Fibroblast of upper back skin (primary cell): ENCODE results near the gene PRTN3.

Source experiments
- DNase-seq: peaks from one replicate; pipeline ENCODE4 v3.0.0-alpha.2; 2013

The PRTN3 gene

DNA sequence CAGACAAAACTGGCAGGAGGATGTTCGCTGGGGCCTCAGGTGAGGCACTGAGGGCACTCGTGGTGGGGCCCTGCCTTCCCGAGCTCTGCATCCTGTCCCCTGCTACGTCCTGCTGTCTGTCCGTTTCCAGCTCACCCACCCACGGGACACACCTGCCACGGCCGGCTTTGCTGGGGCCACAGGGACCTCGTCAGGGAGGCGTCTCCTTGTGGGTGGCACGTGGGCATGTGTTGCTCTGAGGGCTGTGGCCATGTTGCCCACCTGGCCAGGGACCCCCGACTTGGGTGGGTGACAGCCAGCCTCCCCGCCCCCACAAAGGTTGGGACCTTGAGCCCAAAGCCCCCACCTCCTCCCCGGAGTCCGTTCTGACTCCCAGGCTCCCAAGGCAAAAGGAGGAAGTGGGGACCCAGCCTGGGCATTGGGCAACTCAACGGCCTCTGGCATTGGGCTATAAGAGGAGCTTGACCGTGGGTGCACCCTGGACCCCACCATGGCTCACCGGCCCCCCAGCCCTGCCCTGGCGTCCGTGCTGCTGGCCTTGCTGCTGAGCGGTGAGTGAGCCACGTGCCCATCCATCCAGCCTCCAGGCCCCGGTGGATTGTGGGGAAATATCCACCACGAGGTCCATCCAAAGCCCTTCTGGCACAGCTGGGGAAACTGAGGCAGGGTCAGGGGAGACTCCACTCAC is at the start of gene PRTN3:
Gene PRTN3 (plus strand): TSS at position 481 of the 688 bp plus-strand sequence. CDS start 10 bp downstream, at position 491.
- no peak for DNase-seq

DNA sequence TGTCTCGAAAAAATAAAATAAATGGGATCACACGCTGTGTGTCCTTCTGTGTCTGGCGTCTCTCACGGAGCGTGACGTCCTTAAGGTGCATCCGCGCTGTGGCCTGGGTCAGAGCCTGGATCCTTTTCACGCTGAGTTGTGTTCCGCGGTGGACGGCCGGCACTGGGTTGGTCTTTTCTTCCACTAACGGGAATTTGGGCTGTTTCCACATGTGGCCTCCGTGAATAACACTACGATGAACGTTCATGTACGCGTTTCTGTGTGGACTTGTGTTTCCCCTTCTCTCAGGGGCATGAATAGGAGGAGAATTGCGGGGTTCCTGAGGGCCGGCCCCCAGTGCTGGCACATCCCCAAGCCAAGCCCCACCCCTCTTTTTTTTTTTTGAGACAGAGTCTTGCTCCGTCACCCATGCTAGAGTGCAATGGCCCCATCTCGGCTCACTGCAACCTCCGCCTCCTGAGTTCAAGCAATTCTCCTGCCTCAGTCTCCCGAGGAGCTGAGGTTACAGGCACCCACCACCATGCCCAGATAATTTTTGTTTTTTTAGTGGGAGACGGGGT is 49.7 kb upstream of the PRTN3 start:
- DNase-seq = no peak

DNA sequence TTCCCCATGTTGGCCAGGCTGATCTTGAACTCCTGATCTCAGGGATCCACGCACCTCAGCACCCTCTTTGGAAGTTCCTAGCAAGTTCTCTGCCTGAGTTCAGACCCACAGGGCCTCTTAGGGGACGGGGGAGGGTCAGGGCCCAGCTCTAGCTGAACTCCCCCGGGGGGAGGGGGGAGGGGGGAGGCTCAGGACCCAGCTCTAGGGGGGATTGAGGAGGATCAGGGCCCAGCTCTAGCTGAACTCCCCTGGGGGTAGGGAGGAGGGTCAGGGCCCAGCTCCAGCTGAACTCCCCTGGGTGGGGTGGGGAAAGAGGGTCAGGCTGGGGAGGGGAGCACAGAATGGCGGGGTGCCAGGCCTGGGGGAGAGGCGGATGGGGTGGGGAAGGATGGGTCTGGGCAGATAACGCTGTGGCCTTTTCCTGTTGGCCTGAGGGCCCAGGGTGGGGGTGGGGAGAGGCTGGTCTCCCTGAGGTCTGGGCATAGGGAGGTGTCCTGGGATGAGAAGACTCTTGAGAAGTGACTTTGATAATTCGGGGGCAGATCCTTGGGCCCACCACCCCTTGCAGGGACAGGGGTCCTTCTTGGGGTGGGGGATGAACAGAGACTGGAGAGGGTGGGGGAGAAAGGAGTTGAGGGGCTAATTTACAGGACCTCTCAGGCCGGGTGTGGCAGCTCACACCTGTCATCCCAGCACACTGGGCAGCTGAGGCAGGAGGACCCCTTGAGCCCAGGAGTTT is 49.1 kb upstream of the PRTN3 start:
- no peak for DNase-seq

DNA sequence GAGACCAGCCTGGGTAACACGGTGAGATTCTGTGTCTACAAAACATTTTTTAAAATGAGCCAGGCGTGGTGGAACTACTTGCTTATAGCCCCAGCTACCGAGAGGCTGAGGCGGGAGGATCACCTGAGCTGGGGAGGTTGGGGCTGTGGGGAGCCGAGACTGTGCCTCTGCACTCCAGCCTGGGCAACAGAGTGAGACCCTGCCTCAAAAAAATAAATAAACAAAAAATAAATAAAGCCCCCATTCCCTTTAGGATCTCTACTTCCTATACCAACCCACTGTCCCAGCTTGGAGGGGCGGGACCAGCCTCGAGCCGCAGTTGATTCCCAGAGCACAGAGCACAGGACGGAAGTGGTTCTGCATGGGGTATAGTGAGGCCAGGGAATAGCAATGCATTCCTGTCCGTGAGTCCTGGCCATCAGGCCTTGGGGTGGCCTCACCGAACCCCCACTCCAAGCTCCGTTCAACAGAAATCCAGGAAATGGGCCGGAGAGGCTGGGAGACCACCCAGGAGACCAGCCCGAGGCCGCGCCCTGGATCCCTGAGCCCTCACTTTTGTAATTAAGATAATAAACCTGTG is 48.4 kb upstream of the PRTN3 start:
- no peak for DNase-seq

DNA sequence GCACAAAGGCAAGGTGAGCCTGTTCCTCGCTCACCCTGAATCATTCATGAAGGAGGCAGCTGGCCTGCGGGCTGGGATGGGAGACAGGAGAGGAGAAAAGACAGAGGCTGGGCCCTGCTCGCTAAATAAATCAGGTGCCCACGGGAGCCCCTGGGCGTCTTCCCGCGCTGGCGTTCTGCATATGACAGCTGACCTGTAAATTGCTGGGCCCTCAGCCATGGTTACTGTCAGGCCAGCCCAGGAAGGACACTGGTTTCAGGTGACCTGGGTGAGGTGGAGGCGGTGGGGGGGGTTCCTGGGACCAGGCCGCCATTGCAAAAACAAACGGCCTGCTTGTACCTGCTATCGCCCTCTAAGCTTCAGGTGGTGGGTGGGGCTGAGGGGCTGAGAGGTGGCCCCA is 47.0 kb upstream of the PRTN3 start:
- no peak for DNase-seq

DNA sequence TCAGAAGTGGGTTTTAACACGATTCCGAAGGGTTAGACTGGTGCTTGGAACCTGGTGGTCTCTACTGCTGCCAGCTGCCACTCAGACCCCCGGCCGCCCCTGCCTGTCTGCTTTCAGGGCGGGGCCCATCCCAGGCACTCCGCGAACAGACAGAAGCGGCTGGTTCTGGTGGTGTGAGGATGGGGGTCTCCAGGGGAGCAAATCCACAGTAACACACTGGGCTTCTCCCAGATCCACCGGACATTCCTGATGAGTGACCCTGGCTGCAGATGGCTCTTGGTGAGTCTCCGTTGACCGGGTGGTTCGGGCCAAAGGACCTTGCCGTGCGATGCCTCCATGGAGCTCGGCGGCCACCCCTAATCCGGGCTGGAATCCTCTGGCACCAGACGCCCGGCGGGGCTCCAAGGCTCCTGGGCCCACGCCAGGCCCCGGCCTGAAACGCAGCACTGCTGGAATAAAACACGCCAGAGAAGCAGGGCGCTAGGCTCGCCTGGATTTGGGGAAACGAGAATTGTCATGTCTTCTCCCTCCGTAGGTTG is 45.7 kb upstream of the PRTN3 start:
- no peak for DNase-seq

DNA sequence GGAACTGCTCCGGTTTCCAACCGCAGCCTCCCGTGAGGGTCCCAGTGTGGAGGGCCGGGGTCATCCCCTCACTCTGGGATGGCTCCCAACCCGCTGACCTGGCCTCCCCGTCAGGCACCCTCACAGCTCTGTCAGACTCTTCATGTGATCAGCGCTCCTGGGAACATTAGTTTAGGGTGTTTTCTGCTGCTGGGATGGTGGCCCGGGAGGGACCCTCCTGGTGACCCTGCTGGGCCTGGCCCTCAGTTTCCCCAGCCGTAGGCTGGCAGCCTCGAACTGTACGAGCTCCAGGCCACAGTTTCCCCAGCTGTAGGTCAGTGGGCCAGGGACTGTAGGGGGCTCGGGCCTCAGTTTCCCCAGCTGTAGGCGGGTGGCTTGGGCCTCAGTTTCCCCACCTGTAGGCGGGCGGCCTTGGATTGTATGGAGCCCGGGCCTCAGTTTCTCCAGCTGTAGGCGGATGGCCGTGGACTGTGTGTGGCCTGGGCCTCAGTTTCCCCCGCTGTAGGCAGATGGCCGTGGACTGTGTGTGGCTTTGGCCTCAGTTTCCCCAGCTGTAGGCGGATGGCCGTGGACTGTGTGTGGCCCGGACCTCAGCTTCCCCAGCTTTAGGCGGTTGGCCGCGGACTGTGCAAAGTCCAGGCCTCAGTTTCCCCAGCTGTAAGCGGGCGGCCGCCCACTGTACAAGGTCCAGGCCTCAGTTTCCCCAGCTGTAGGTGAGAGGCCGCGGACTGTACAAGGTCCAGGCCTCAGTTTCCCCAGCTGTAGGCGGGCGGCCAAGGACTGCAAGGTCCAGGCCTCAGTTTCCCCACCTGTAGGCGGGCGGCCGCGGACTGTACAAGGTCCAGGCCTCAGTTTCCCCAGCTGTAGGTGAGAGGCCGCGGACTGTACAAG is 44.9 kb upstream of the PRTN3 start:
- DNase-seq = no peak

GRCh38 chr19:796692-797527 is 43.9 kb upstream of the PRTN3 start, which contains the start of gene PTBP1:
Gene PTBP1, plus strand, starts transcription at chr19:797452. Its CDS starts 46 bp downstream, at chr19:797498.
- peak; percentile 100 for DNase-seq

DNA sequence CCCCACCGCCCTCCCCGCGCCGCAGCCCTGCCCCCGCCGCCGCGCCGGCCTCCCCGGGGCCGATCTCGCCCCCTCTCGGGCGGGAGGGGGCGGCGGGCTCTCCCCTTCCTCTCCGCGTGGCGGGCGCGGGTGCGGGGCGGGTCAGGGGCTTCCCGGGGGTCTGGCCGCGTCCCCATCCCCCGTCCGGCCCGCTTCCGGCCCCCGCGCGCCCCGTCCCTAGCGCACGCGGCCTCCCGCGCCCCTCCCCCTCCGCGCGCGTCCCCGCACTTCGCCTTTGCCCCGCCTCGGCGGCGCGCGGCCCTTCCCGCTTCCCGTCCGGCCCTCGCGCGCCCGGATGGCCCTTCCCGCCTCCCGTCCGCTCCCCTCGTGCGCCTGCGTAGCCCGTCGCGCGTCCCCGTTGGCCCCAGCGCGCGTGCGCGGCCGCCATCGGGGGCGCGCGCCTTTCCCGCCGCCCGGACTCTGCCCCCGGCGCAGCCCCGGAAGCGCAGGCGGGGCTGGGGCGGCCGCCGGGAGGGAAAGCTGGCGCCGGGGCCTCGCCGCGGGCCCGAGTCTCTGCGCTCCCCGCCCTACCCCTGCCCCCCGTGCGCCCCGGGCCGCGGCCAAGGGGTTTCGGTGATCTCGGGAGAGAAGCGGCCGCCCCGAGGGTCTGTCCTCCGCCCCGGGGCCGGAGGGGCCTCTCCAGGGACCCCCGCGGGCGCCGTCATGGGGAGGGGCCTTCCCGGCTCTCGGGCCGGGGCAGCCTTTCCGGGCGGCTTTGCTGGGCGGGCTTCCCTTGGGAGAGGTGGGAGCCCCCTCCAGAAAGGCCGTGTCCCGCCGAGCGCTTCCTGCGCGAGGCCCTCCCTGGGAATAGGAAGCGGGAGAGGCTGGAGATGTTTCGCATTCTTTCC is 43.0 kb upstream of the PRTN3 start:
- DNase-seq = peak; percentile 89

- DNase-seq = no peak
These were observed 42.3 kb upstream of the PRTN3 start for GRCh38 chr19:798415-799075.

- peak; percentile 59 for DNase-seq
These were observed 41.5 kb upstream of the PRTN3 start for GRCh38 chr19:799076-799881.

GRCh38 chr19:800360-801029 is 40.3 kb upstream of the PRTN3 start:
- no peak for DNase-seq

DNA sequence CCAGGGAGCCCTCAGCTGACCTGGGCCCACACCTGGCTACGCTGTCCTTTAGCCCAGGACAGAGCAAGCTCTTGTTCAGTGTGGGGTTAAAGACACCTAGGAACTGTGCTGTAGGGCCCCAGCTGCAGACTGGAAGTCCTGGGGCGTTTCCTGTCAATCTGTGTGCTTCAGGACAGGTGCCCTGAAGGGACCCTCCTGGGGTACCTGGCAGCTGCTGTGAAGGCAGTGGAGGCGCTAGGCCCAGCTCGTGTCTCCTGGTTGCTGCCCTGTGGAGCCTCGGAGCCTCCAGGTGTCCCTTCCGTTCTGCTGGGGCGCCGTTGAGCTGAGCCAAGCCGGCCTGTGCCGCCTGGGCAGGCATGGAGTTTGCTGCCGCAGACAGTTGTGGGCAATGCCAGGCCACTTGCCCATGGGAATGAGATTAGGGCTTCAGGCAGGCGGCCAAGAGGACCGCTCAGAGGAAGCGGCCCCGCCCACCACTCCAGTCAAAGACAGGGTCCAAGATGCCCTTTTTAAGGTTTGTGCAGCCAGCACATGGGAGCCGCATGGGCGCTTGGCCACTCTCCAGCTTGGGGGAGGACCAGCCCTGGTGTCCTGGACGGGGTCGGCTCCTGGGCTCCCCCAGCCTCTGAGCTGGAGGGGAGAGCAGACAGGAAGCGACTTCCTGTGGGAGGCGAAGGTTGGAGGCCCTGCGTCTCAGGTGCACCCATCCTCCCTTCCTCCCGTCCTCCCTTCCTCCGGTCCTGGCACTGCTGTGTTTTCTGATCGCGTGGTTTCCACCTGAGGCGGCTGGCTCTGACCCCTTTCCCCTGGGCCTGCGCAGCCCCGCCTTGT is 39.6 kb upstream of the PRTN3 start:
- DNase-seq = no peak

GRCh38 chr19:801861-802497 is 38.8 kb upstream of the PRTN3 start:
- DNase-seq = no peak

GRCh38 chr19:802498-803098 is 38.2 kb upstream of the PRTN3 start:
- no peak for DNase-seq

DNA sequence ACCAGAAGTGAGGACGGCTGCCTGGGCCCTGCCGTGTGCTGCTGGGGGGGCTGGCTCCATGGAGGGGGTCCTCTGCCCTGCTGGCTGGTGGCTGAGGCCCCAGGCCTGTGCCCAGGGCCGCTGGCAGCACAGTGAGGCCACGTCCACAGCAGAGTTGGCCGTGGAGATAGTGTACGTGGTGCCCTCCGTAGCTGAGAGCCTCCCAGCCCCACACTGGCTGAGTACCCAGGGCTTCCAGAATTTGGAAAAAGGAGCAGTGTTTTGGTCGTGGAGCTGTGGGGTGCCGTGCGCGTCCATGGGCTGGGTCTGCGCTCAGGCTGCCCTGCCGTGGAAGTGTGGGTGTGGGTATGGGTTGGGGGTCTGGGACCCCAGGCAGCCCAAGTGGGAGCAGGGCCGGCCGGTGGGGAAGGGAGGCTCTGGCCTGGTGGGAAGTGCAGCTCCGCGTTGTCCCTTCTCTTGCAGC is 37.7 kb upstream of the PRTN3 start:
- no peak for DNase-seq
